ENCODE data around the gene ALPK3.

DNA sequence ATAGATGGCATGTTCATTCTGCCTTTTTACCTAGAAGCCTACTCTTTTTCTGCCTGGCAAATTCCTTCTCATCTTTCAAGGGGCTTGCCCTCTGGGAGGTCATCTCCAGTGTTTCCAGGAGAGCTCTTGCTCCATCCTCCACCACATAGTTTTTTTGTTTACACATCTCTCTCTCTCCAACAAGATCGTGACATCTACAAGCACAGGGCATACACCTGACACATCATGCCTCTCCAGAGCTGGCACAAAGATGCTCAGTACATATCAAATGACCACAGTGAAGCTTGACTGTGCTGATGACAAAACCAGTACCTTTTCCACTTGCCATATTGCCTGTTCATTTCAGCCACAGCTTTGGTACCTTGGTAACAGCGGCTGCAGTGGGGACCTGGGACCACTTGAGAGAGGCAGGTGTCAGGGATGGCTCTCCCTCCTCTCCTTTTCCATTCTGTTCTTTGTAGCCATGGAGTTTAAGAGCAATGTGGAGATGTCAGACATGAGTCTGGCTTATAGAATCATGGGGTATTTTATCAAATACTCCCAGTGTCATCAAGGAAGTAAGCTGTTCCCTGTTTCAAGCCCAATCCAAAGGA lies 15.4 kb downstream of the ALPK3 start:
- TF ChIP-seq EZH2 (IDR thresholded peaks at IDR 0.05) (no peak), POLR2AphosphoS5 (IDR thresholded peaks at IDR 0.05; ENCODE audit: borderline replicate concordance, low read depth, low read length) (no peak), FOXP2 (optimal IDR thresholded peaks at IDR 0.05; ENCODE audit: control extremely low read depth, extremely low read length, insufficient read depth) (no peak)
